Naive B cell (primary cell): Measurements from ENCODE around the gene POU2F1. TPM values are rescaled to one million over a fixed set of nuclear protein-coding genes. Genes with fewer than 3 reads are reported as not detected.
A peak's percentile ranks its signal among the peaks of the same experiment; 100 is the strongest.
"Not testable (repeated sequence)": the region's sequence is repeated elsewhere in the genome, so short reads cannot be mapped to it uniquely, and the experiment has no call there.

Experiments used
- ATAC-seq, 2 donors: fragments of 150-1000 bp; cut with Tn5 transposase; 2 replicates each; pipeline ENCODE4 v1.10.0; 2021; ENCODE audit warnings: low read depth in 2 of 2, mild to moderate bottlenecking in 2 of 2, moderate library complexity in 2 of 2
- DNase-seq: peaks from one replicate; pipeline ENCODE4 v3.0.0; 2022
- H3K27ac Mint-ChIP-seq, 6 donors: one replicate each; pipeline ENCODE4 v1.8.0; 2020 to 2022; ENCODE audit warnings: mild to moderate bottlenecking in 6 of 6, mixed read lengths in 6 of 6, moderate library complexity in 5 of 6, inconsistent platforms in 2 of 6
- H3K27me3 Mint-ChIP-seq, 3 donors: one replicate each; pipeline ENCODE4 v1.8.0; 2021 to 2022; ENCODE audit warnings: mixed read lengths in 3 of 3, mild to moderate bottlenecking in 1 of 3
- H3K36me3 Mint-ChIP-seq, 2 donors: one replicate each; pipeline ENCODE4 v1.8.0; 2020 to 2022; ENCODE audit warnings: mixed read lengths in 2 of 2, inconsistent platforms in 1 of 2, mild to moderate bottlenecking in 1 of 2
- H3K4me1 Mint-ChIP-seq, 3 donors: one replicate each; pipeline ENCODE4 v1.8.0; 2020 to 2022; ENCODE audit warnings: mixed read lengths in 3 of 3, inconsistent platforms in 1 of 3, mild to moderate bottlenecking in 1 of 3, moderate library complexity in 1 of 3
- H3K4me3 Mint-ChIP-seq, 8 donors: one replicate each; pipeline ENCODE4 v1.8.0; 2020 to 2022; ENCODE audit warnings: mild to moderate bottlenecking in 8 of 8, mixed read lengths in 8 of 8, moderate library complexity in 8 of 8, inconsistent platforms in 2 of 8
- H3K9me3 Mint-ChIP-seq, 7 donors: one replicate each; pipeline ENCODE4 v1.8.0; 2020 to 2022; ENCODE audit warnings: mixed read lengths in 7 of 7, mild to moderate bottlenecking in 5 of 7, inconsistent platforms in 2 of 7, moderate library complexity in 1 of 7
- polyA plus RNA-seq, 6 donors: library from polyadenylated mRNA; unstranded; fragments of 300-500 nt; fragmentation: Illumina TruSeq; gene quantifications; one replicate each; pipeline ENCODE4 v1.2.3, GENCODE V29; 2021; ENCODE audit warnings: low read depth in 6 of 6

The POU2F1 gene
- polyA plus RNA-seq, 6 donors from 2014 or later = 12.2 to 23.6 (median 20.0) TPM

DNA sequence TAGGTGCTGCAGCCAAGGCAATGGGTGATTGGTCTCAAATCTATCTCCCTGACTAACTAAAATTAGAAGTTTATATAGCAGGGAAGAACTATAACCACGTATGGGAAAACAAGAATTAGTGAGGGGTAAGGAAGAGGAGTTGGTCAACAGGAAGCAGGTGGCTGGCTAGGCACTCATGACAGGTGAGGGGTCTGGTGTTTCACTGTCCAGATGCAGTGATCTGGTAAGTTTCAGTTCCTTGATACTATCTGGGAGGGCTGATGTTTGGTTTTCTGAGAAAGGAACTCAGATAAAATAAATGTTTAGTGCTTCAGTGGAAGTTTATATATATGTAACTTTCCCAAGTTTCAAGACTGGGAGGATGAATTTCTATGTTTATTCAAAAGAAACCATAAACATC, 11.6 kb upstream of the POU2F1 start:
- peaks cover 9 to 61% (median 34%) of the 10 kb centered on the region in 7 donors for H3K9me3 Mint-ChIP-seq
- no peak overlapping the region for H3K4me3 Mint-ChIP-seq
- H3K36me3 Mint-ChIP-seq = peaks cover 5 to 24% of the 10 kb centered on the region in 2 donors

DNA sequence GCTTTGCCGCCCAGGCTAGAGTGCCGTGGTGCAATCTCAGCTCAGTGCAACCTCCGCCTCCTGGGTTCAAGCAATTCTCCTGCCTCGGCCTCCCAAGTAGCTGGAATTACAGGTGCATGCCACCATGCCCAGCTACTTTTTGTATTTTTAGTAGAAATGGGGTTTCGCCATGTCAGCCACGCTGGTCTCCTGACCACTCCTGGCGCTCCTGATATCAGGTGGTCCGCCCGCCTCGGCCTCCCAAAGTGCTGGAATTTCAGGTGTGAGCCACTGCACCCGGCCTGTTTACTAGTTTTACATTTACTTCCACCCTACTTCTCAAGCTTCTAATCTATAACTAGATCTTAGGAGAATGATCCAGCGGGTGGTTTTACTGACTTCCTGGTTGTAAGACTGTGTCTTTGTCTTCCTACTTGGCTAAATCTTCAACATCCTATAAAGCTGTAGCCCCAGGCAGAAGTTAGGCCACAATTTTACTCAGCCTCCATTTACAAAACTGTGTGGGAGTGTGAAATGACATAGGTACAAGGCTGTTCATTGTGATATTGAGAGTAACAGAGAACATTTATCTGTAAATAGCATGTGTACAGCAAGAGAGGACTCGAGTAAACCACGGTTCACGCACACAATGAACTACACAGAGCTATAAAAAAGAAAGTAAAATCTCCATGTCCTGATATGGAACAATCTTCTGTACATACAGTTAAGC, 9.6 kb upstream of the POU2F1 start:
- H3K27ac Mint-ChIP-seq = no peak overlapping the region
- ATAC-seq (no peak), DNase-seq (no peak)
- H3K9me3 Mint-ChIP-seq = peaks cover 9 to 52% (median 31%) of the 10 kb centered on the region in 7 donors
- peaks cover 3 to 10% (median 6%) of the 10 kb centered on the region in 3 donors for H3K4me1 Mint-ChIP-seq
- H3K36me3 Mint-ChIP-seq = peaks cover 0 to 20% of the 10 kb centered on the region in 2 donors
- H3K27me3 Mint-ChIP-seq = no peaks in the 10 kb centered on the region
- H3K4me3 Mint-ChIP-seq = peak overlapping the region in 1 of 8 donors; percentile 30

More for the DNA sequence above, 11.6 kb upstream of the POU2F1 start:
- H3K27me3 Mint-ChIP-seq = no peaks in the 10 kb centered on the region
- DNase-seq (peak; percentile 36), ATAC-seq (peak; percentile 64 to 93)
- H3K27ac Mint-ChIP-seq = peak overlapping the region in 3 of 6 donors; percentile 65 to 71 (median 70)
- H3K4me1 Mint-ChIP-seq = peaks cover 3 to 10% (median 6%) of the 10 kb centered on the region in 3 donors

- Mint-ChIP-seq H3K27me3 (no peaks in the 10 kb centered on the region), H3K27ac (no peak overlapping the region), H3K4me3 (no peak overlapping the region), H3K9me3 (peaks cover 12 to 49% (median 33%) of the 10 kb centered on the region in 7 donors), H3K36me3 (peaks cover 0 to 21% of the 10 kb centered on the region in 2 donors), H3K4me1 (peaks cover 3 to 10% (median 6%) of the 10 kb centered on the region in 3 donors)
- no peak for DNase-seq
- ATAC-seq = no peak
Measured at GRCh38 chr1:167212025-167212424, 8.7 kb upstream of the POU2F1 start.

DNA sequence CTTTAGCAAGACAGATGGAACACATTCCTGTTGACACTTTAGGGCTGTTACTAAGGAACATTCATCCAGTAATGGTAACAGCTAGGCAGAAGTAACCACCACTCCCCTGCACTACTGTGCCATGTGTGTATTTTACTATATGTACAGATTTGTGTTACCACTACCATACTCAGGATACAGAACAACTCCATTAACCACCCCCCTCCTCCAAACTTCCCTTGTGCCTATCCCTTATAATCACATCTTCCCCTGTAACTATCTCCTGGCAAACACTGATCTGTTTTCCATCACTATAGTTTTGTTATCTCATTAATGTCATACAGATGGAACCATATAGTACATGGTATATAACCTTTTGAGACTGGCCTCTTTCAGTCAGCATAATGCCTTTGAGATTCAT, 3.9 kb upstream of the POU2F1 start:
- H3K36me3 Mint-ChIP-seq = peaks cover 0 to 16% of the 10 kb centered on the region in 2 donors
- no peak overlapping the region for H3K4me3 Mint-ChIP-seq
- no peak for DNase-seq
- H3K27ac Mint-ChIP-seq = no peak overlapping the region
- ATAC-seq = no peak
- peaks cover 10 to 13% (median 11%) of the 10 kb centered on the region in 3 donors for H3K4me1 Mint-ChIP-seq
- H3K27me3 Mint-ChIP-seq = no peaks in the 10 kb centered on the region
- peaks cover 2 to 10% (median 6%) of the 10 kb centered on the region in 7 donors for H3K9me3 Mint-ChIP-seq

GRCh38 chr1:167219194-167219593, 1.5 kb upstream of the POU2F1 start:
- DNase-seq (no peak), ATAC-seq (no peak)
- Mint-ChIP-seq H3K27me3 (no peaks in the 10 kb centered on the region), H3K4me1 (peaks cover 30 to 37% (median 32%) of the 10 kb centered on the region in 3 donors), H3K36me3 (peaks cover 4 to 7% of the 10 kb centered on the region in 2 donors), H3K9me3 (peaks cover 2 to 7% (median 5%) of the 10 kb centered on the region in 7 donors), H3K27ac (peak overlapping the region in 3 of 6 donors; percentile 92 to 98 (median 95)), H3K4me3 (peak overlapping the region in 7 of 8 donors; percentile 87 to 98 (median 94))

DNA sequence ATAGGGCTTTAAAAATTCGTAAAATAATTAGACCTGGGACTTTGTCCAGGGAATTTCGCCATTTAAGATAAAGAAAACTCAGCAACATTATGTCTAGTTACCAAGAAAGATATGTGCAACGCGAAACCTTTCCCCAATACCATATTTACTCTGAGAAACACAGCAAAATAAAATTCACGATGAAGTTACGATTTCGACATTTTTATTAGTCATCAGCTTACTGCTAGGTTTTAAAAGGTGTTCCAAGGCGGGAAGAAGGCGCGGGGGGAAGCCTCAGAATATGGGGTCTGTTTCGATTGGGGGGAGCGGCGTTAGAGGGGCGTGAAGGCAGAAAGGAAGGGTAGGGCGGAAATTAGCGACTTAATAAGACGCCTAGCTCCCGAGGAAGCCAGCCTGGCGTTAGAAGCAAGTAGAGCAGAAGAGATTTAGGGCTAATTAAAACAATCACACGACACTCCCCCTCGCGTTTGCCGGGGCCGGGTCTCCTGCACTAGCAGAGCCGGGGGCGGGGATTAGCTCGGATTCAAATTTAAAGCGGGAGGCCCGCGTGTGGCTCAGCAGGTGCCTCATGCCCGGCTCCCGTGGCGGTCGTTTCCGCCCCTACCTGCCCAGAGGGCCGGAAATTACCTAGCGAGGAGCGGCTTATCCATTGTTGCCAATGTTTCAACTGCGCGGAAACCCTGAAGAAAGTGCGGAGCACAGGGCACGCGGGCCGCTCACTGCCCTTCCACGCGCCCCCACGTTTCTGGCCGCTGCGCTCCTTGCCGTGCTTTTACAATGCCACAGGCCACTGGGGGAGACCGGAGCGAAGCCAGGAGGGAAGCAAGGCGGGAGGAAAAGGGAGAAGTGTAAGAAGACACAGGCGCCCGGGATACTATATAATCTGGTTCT, 795 bp upstream of the POU2F1 start:
- peak overlapping the region; percentile 92 to 99 (median 96) for H3K27ac Mint-ChIP-seq
- ATAC-seq (peak; percentile 58 to 59), DNase-seq (peak; percentile 88)
- H3K4me3 Mint-ChIP-seq = peak overlapping the region; percentile 87 to 98 (median 94)
- peaks cover 4 to 7% of the 10 kb centered on the region in 2 donors for H3K36me3 Mint-ChIP-seq
- peaks cover 2 to 7% (median 5%) of the 10 kb centered on the region in 7 donors for H3K9me3 Mint-ChIP-seq
- H3K27me3 Mint-ChIP-seq = no peaks in the 10 kb centered on the region
- H3K4me1 Mint-ChIP-seq = peaks cover 31 to 40% (median 36%) of the 10 kb centered on the region in 3 donors

DNA sequence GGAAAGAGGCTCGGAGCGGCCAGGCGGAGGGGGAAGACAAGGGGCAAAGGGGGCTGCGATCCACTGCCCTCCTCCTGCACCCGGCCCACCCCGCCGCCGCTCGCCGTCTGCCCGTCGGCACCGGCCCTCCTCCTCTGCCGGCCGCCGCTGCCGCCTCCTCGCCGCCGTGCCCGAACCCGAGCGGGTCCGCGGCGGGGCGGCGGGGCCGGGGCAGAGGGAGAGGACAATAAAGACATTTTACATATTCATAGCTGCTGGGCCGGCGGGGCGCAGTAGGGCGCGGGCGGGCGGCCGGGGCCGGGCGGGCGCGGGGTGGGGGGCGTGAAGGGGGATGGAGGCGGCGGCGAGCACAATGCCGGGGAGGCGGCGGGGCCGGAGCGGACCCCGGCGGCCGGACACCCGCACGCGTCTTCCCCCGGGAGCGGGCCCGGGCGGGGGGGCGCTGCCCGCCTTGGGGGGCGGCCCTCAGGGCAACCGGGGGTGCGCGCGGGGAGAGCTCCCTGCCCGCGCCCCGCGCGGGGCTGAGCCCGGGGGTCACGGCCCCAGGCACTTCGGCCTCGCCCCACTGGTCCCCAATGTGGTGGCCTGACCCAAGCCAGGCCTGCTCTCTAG, 546 bp downstream of the POU2F1 start:
- peaks cover 4 to 7% of the 10 kb centered on the region in 2 donors for H3K36me3 Mint-ChIP-seq
- no peaks in the 10 kb centered on the region for H3K27me3 Mint-ChIP-seq
- DNase-seq (peak; percentile 30), ATAC-seq (peak; percentile 1 to 2)
- H3K9me3 Mint-ChIP-seq = peaks cover 2 to 7% (median 5%) of the 10 kb centered on the region in 7 donors
- peak overlapping the region; percentile 87 to 99 (median 94) for H3K4me3 Mint-ChIP-seq
- peaks cover 37 to 54% (median 48%) of the 10 kb centered on the region in 3 donors for H3K4me1 Mint-ChIP-seq
- H3K27ac Mint-ChIP-seq = peak overlapping the region in 5 of 6 donors; percentile 92 to 99 (median 97)

GRCh38 chr1:167221738-167222610, 1.3 kb downstream of the POU2F1 start:
- DNase-seq (peak; percentile 80), ATAC-seq (peak; percentile 54 to 57)
- Mint-ChIP-seq H3K9me3 (peaks cover 0 to 2% (median 1%) of the 10 kb centered on the region in 7 donors), H3K4me1 (peaks cover 37 to 58% (median 52%) of the 10 kb centered on the region in 3 donors), H3K36me3 (peaks cover 3 to 4% of the 10 kb centered on the region in 2 donors), H3K27me3 (no peaks in the 10 kb centered on the region), H3K4me3 (peak overlapping the region; percentile 87 to 99 (median 98)), H3K27ac (peak overlapping the region; percentile 95 to 99 (median 98))

DNA sequence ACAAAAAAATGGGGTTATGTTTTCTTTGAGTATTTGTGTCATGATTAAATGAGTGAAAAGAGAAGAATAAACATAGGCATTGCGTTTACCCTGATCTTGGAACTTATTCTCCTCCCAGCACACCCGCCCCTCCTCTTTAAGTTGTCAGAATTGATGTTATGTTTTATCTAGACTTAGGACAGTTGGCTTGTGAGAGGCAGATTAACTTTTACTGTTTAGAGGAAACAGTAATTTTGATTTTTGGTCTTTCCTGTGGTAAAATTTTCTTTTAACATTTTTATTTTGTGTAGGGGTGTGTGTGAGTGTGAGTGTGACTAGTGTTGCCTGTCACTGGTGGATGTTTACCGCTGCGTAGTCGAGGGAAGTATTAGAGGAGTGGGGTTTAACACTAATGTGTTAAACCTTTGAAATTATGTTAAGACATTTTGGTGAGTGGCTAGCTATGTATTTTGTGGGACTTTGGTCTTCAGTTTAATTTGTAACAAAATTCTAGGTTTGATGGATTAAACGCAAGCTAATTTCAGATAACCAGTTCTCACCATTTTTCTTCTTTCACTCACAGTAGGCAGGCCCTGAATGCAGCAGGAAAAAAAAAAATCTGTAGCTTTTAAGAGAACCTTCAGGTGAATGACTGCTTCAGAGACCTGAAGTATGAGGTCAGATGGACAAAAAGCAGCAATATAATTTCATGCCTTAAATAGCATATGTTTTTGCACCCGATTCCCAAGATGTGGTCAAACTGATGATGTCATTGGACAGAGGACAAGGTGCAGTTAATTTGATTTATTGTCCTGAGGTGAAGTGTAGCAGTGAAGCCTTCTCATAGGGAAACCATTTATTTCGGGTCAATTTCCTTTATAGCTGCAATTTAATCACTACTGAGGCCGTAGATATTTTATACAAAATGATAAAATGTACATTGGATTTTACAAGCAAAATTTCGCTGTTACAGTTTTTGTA, 2.7 kb downstream of the POU2F1 start:
- Mint-ChIP-seq H3K36me3 (peaks cover 0 to 4% of the 10 kb centered on the region in 2 donors), H3K4me1 (peaks cover 42 to 65% (median 55%) of the 10 kb centered on the region in 3 donors), H3K27me3 (no peaks in the 10 kb centered on the region), H3K4me3 (peak overlapping the region; percentile 76 to 99 (median 96)), H3K27ac (peak overlapping the region; percentile 95 to 99 (median 98)), H3K9me3 (peaks cover 0 to 2% (median 0%) of the 10 kb centered on the region in 7 donors)
- no peak for DNase-seq
- ATAC-seq = no peak

DNA sequence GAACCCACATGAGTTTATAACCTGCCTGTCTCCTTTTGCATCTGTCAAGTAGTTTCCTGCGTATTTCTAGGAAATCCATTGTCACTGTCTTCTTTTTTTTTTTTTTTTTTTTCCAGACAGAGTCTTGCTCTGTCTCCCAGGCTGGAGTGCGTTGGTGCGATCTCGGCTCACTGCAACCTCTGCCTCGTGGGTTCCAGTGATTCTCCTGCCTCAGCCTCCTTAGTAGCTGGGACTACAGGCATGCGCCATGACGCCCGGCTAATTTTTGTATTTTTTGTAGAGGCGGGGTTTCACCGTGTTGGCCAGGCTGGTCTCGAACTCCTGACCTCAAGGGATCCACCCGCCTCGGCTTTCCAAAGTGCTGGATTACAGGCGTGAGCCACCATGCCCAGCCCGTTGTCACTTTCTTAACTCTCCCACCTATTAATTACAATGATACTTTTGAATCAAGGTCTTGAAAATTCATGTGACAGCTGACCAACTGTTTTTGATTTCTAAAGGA, 4.1 kb downstream of the POU2F1 start:
- Mint-ChIP-seq H3K27ac (peak overlapping the region in 2 of 6 donors; percentile 82 to 98), H3K4me1 (peaks cover 45 to 69% (median 58%) of the 10 kb centered on the region in 3 donors), H3K4me3 (peak overlapping the region in 2 of 8 donors; percentile 12 to 49)
- H3K36me3 Mint-ChIP-seq, H3K9me3 Mint-ChIP-seq, H3K27me3 Mint-ChIP-seq, ATAC-seq, DNase-seq: not testable (repeated sequence)

DNA sequence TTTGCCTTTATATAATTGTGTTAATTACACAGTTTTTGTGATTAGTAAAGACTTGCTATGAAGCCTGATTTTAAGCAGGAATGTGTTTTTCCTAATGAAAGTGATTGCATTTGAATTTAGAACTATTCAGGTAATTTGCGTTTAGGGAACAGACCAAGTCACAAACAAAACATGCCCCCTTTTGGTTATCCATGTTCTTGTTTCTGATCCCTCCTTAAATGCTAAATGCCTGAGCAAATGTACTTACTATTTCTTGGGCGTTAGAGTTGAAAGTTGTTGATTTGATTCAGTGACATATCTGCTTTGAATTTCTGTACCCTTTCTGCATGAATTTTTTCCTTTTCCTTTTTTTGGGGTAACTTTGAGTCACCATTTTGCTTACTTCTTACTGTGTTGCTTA, 5.2 kb downstream of the POU2F1 start:
- H3K9me3 Mint-ChIP-seq = peaks cover 0 to 2% (median 0%) of the 10 kb centered on the region in 7 donors
- H3K27me3 Mint-ChIP-seq = no peaks in the 10 kb centered on the region
- ATAC-seq = no peak
- H3K4me3 Mint-ChIP-seq = peak overlapping the region in 1 of 8 donors; percentile 49
- no peak for DNase-seq
- peaks cover 0 to 4% of the 10 kb centered on the region in 2 donors for H3K36me3 Mint-ChIP-seq
- no peak overlapping the region for H3K27ac Mint-ChIP-seq
- peaks cover 52 to 74% (median 66%) of the 10 kb centered on the region in 3 donors for H3K4me1 Mint-ChIP-seq
